Fibroblast of villous mesenchyme (primary cell): ENCODE data around the gene ANO9. TPM values are rescaled to one million over a fixed set of nuclear protein-coding genes. Genes with fewer than 3 reads are reported as not detected.
"Not testable (repeated sequence)": the region's sequence is repeated elsewhere in the genome, so short reads cannot be mapped to it uniquely, and the experiment has no call there.

Experiments
- DNase-seq: peaks from one replicate; pipeline ENCODE4 v3.0.0-alpha.2; 2010; ENCODE audit warnings: low read depth
- H3K4me3 ChIP-seq: 2 replicates; pipeline ENCODE4 v1.5.1; 2011; ENCODE audit warnings: low read depth, mild to moderate bottlenecking, low read length
- total RNA-seq: library from RNA; depleted of rRNA; stranded (reverse); fragments of >200 nt; gene quantifications from 2 replicates; pipeline ENCODE4 v1.2.3, GENCODE V29; 2012
- TF ChIP-seq, protein P1 (sequence below): IDR thresholded peaks from 2 replicates; pipeline ENCODE4 v1.5.1; 2012; ENCODE audit warnings: low read depth, mild to moderate bottlenecking, low read length; ENCODE audit not compliant: insufficient read depth

Gene ANO9
- total RNA-seq, 1 donor = not detected

DNA sequence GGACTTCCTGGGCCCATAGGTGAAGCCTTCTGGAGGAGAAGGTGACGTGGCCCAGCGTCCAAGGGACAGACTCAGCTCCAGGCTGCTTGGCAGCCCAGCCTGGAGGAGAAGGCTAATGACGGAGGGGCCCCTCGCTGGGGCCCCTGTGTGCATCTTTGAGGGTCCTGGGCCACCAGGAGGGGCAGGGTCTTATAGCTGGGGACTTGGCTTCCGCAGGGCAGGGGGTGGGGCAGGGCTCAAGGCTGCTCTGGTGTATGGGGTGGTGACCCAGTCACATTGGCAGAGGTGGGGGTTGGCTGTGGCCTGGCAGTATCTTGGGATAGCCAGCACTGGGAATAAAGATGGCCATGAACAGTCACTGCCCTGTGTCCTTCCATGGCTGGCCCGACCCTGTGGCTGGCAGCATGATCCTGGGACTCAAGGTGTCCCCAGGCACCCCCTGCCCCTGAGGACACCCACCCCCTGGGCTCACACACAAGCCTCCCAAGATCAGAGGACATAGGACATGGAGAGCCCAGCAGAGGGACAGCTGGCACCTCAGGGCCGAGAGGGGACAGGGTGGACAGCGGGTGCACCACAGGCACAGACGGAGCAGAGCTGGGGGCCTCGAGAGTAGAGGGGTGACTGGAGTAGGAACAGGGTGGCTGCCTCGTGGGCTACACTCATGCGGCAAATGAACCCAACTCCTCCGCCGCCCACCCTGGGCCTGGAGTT is 37.1 kb downstream of the ANO9 start:
- DNase-seq = no peak
- TF ChIP-seq, protein P1, sequence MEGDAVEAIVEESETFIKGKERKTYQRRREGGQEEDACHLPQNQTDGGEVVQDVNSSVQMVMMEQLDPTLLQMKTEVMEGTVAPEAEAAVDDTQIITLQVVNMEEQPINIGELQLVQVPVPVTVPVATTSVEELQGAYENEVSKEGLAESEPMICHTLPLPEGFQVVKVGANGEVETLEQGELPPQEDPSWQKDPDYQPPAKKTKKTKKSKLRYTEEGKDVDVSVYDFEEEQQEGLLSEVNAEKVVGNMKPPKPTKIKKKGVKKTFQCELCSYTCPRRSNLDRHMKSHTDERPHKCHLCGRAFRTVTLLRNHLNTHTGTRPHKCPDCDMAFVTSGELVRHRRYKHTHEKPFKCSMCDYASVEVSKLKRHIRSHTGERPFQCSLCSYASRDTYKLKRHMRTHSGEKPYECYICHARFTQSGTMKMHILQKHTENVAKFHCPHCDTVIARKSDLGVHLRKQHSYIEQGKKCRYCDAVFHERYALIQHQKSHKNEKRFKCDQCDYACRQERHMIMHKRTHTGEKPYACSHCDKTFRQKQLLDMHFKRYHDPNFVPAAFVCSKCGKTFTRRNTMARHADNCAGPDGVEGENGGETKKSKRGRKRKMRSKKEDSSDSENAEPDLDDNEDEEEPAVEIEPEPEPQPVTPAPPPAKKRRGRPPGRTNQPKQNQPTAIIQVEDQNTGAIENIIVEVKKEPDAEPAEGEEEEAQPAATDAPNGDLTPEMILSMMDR = no peak
- H3K4me3 ChIP-seq = no peak overlapping the region

DNA sequence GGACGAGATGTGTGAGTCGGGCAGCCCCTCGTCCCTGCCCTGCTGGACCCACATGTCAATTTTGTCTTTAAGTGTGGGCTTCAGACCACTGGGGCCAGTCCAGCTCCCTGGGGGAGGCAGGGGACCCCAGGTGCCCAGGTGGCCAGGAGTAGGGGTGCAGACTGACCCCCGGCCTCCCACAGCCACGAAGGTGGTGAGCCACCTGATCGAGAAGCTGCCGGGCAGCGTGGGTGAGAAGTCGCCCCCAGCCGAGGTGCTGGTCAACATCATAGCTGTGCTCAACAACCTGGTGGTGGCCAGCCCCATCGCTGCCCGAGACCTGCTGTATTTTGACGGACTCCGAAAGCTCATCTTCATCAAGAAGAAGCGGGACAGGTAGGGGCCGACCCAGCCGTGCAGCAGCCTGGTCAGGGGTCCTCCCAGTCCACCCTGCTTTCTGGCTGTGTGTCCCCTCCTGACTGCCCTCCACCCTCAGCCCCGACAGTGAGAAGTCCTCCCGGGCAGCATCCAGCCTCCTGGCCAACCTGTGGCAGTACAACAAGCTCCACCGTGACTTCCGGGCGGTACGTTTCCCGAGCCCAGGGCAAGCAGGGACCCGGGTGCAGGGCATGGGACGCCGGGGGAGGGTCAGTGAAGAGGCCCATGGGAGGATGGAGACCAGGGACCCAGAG is 37.9 kb downstream of the ANO9 start:
- TF ChIP-seq, protein P1 = no peak
- H3K4me3 ChIP-seq = no peak overlapping the region
- DNase-seq = no peak

DNA sequence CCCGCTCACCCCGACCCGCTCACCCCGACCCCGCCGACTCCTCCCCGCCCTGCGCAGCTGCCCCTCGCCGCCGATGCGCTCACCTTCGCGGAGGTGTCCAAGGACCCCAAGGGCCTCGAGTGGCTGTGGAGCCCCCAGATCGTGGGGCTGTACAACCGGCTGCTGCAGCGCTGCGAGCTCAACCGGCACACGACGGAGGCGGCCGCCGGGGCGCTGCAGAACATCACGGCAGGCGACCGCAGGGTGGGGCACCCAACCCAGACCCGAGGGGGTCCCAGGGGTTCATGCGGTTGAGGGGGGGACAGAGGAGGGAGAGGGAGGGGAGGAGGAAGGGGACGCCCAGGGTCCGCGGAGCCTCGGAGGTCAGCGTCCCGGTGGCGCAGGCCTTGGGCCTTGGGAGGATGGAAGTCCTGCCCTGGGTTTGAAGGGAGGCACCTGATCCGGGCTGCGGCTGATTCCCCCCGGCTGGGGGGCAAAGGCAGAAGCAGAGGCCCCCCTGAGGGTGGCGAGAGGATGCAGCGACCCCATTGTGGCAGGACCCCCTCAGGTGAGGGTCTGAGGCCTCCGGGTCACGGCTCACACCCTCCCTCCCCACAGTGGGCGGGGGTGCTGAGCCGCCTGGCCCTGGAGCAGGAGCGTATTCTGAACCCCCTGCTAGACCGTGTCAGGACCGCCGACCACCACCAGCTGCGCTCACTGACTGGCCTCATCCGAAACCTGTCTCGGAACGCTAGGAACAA is 38.6 kb downstream of the ANO9 start:
- TF ChIP-seq, protein P1 = no peak
- H3K4me3 ChIP-seq = no peak overlapping the region
- DNase-seq = no peak

DNA sequence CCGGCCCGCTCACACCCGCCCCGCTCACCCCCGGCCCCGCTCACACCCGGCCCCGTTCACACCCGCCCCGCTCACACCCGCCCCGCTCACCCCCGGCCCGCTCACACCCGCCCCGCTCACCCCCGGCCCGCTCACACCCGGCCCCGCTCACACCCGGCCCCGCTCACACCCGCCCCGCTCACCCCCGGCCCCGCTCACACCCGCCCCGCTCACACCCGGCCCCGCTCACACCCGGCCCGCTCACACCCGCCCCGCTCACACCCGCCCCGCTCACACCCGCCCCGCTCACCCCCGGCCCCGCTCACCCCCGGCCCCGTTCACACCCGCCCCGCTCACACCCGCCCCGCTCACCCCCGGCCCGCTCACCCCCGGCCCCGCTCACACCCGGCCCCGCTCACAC is 40.6 kb downstream of the ANO9 start:
- DNase-seq, H3K4me3 ChIP-seq: not testable (repeated sequence)

DNA sequence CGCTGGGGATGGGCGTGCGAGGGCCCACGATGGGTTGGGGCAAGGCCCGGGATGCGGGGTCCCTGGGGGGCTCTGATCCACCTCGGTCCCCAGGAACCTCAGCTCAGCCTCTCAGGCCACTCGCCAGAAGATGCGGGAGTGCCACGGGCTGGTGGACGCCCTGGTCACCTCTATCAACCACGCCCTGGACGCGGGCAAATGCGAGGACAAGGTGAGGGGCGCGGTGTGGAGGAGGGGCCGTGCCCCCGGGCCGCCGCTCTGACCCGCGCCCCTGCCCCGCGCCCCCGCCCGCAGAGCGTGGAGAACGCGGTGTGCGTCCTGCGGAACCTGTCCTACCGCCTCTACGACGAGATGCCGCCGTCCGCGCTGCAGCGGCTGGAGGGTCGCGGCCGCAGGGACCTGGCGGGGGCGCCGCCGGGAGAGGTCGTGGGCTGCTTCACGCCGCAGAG is 41.5 kb downstream of the ANO9 start:
- DNase-seq = no peak
- TF ChIP-seq, protein P1 = no peak
- no peak overlapping the region for H3K4me3 ChIP-seq

DNA sequence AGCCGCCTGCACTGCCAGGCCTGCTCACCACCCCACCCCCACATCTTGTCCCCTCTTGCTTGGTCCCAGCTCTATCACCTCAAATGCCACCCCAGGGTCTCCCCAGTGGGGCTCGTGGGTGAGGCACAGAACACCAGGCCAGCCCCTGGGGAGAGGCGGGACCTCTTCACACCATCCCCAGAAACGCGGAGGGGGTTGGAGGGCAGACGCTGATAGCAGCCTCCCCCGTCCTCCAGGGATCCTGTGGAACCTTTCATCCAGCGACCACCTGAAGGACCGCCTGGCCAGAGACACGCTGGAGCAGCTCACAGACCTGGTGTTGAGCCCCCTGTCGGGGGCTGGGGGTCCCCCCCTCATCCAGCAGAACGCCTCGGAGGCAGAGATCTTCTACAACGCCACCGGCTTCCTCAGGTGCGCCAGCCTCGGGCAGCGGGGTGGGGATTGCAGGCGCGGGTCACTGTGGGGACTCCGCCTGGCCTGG is 42.0 kb downstream of the ANO9 start:
- no peak for DNase-seq
- TF ChIP-seq, protein P1 = no peak
- H3K4me3 ChIP-seq = no peak overlapping the region

DNA sequence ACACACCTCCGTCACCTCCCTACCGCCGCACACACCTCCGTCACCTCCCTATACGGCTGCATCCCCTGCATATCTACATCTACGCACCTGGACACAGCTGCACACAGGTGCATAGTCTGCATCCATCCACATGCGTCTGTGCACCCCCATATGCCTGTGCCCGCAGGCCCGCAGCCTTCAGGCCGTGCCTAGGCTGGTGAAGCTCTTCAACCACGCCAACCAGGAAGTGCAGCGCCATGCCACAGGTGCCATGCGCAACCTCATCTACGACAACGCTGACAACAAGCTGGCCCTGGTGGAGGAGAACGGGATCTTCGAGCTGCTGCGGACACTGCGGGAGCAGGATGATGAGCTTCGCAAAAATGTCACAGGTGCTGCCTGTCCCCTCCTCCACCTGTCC is 43.0 kb downstream of the ANO9 start:
- H3K4me3 ChIP-seq = no peak overlapping the region
- DNase-seq = no peak
- TF ChIP-seq, protein P1 = no peak
